Measurements from ENCODE around the gene PIK3R5. TPM values are rescaled to one million over a fixed set of nuclear protein-coding genes. Genes with fewer than 3 reads are reported as not detected.

PIK3R5 gene
- total RNA-seq, 4 donors from 2014 or later = 3.6 to 12.0 (median 8.2) TPM

- intact Hi-C loops (cut with DNase I; ENCODE audit: low total_unique reads) = no loop called here
- no peak for DNase-seq (ENCODE audit: low spot score in 2 of 2)
- H3K4me3 ChIP-seq (ENCODE audit: low read depth, poor library complexity, severe bottlenecking) = no peak overlapping the region
- TF ChIP-seq POLR2A (IDR thresholded peaks at IDR 0.05) (no peak), CTCF (IDR thresholded peaks at IDR 0.05) (no peak)
- WGBS, 2 donors = 44 to 47% methylated on average over 6 of the region's 6 CpGs
Observed at GRCh38 chr17:8934346-8934745, 31.2 kb downstream of the PIK3R5 start.

- TF ChIP-seq POLR2A (IDR thresholded peaks at IDR 0.05) = no peak
- no peak for TF ChIP-seq CTCF (IDR thresholded peaks at IDR 0.05)
- no peak for DNase-seq (ENCODE audit: low spot score in 2 of 2)
- intact Hi-C loops (cut with DNase I; ENCODE audit: low total_unique reads) = no loop called here
- WGBS, 2 donors = 78 to 81% methylated on average over 4 of the region's 4 CpGs
- no peak overlapping the region for H3K4me3 ChIP-seq (ENCODE audit: low read depth, poor library complexity, severe bottlenecking)
Observed at GRCh38 chr17:8930649-8931048, 34.9 kb downstream of the PIK3R5 start.

- TF ChIP-seq POLR2A (IDR thresholded peaks at IDR 0.05) = no peak
- TF ChIP-seq CTCF (IDR thresholded peaks at IDR 0.05) = no peak
- no peak overlapping the region for H3K4me3 ChIP-seq (ENCODE audit: low read depth, poor library complexity, severe bottlenecking)
- intact Hi-C loops (cut with DNase I; ENCODE audit: low total_unique reads) = no loop called here
- DNase-seq (ENCODE audit: low spot score in 2 of 2) = no peak
Observed at GRCh38 chr17:8928347-8928746, 37.2 kb downstream of the PIK3R5 start.

- no peak overlapping the region for H3K4me3 ChIP-seq (ENCODE audit: low read depth, poor library complexity, severe bottlenecking)
- DNase-seq (ENCODE audit: low spot score in 2 of 2) = no peak
- intact Hi-C loops (cut with DNase I; ENCODE audit: low total_unique reads) = no loop called here
- WGBS, 2 donors = 96% methylated on average over 3 of the region's 3 CpGs
- TF ChIP-seq POLR2A (IDR thresholded peaks at IDR 0.05) (no peak), CTCF (IDR thresholded peaks at IDR 0.05) (no peak)
Observed at GRCh38 chr17:8927395-8927794, 38.1 kb downstream of the PIK3R5 start.

- H3K4me3 ChIP-seq (ENCODE audit: low read depth, poor library complexity, severe bottlenecking) = no peak overlapping the region
- intact Hi-C loops (cut with DNase I; ENCODE audit: low total_unique reads) = no loop called here
- TF ChIP-seq POLR2A (IDR thresholded peaks at IDR 0.05) = no peak
- WGBS, 2 donors = 81 to 86% methylated on average over 4 of the region's 4 CpGs
- no peak for DNase-seq (ENCODE audit: low spot score in 2 of 2)
Observed at GRCh38 chr17:8925808-8926207, 39.7 kb downstream of the PIK3R5 start.

GRCh38 chr17:8925141-8925540 is 40.4 kb downstream of the PIK3R5 start:
- TF ChIP-seq CTCF (IDR thresholded peaks at IDR 0.05) = no peak
- no peak for TF ChIP-seq POLR2A (IDR thresholded peaks at IDR 0.05)
- intact Hi-C loops (cut with DNase I; ENCODE audit: low total_unique reads) = no loop called here
- DNase-seq (ENCODE audit: low spot score in 2 of 2) = no peak
- no peak overlapping the region for H3K4me3 ChIP-seq (ENCODE audit: low read depth, poor library complexity, severe bottlenecking)

Data from lower leg skin (tissue), 4 donors.